ENCODE measurements around the gene EXOSC6.
"Not testable (repeated sequence)": the region's sequence is repeated elsewhere in the genome, so short reads cannot be mapped to it uniquely, and the experiment has no call there.

Gene EXOSC6

GRCh38 chr16:70254180-70254964 is 2.6 kb upstream of the EXOSC6 start:
- no peak for DNase-seq

- DNase-seq = no peak
Observed at GRCh38 chr16:70253291-70254106, 1.8 kb upstream of the EXOSC6 start.

- no peak for DNase-seq
Observed at GRCh38 chr16:70252355-70252988, 732 bp upstream of the EXOSC6 start.

- no peak for DNase-seq
Observed at GRCh38 chr16:70250748-70251628, 752 bp downstream of the EXOSC6 start.

GRCh38 chr16:70249697-70250096 is 2.0 kb downstream of the EXOSC6 start:
- not testable (repeated sequence) for DNase-seq

- not testable (repeated sequence) for DNase-seq
Observed at GRCh38 chr16:70238773-70239172, 13.0 kb downstream of the EXOSC6 start.

- DNase-seq = not testable (repeated sequence)
Observed at GRCh38 chr16:70231831-70232230, 19.9 kb downstream of the EXOSC6 start.

- DNase-seq = not testable (repeated sequence)
Observed at GRCh38 chr16:70226024-70226423, 25.7 kb downstream of the EXOSC6 start.

- not testable (repeated sequence) for DNase-seq
Observed at GRCh38 chr16:70225430-70225829, 26.3 kb downstream of the EXOSC6 start.

- not testable (repeated sequence) for DNase-seq
Observed at GRCh38 chr16:70224645-70225044, 27.1 kb downstream of the EXOSC6 start.

GRCh38 chr16:70223971-70224513 is 27.7 kb downstream of the EXOSC6 start:
- DNase-seq = not testable (repeated sequence)

GRCh38 chr16:70223216-70223615 is 28.5 kb downstream of the EXOSC6 start:
- not testable (repeated sequence) for DNase-seq

GRCh38 chr16:70222574-70222973 is 29.2 kb downstream of the EXOSC6 start:
- DNase-seq = not testable (repeated sequence)

- not testable (repeated sequence) for DNase-seq
Observed at GRCh38 chr16:70218586-70218985, 33.2 kb downstream of the EXOSC6 start.

- DNase-seq = not testable (repeated sequence)
Observed at GRCh38 chr16:70206382-70206781, 45.4 kb downstream of the EXOSC6 start.

GRCh38 chr16:70204668-70205405 is 46.9 kb downstream of the EXOSC6 start:
- DNase-seq = not testable (repeated sequence)

GRCh38 chr16:70204010-70204409 is 47.7 kb downstream of the EXOSC6 start:
- DNase-seq = not testable (repeated sequence)

GRCh38 chr16:70203508-70203907 is 48.2 kb downstream of the EXOSC6 start:
- not testable (repeated sequence) for DNase-seq

GRCh38 chr16:70200063-70200462 is 51.7 kb downstream of the EXOSC6 start:
- not testable (repeated sequence) for DNase-seq

- not testable (repeated sequence) for DNase-seq
Observed at GRCh38 chr16:70199170-70199569, 52.6 kb downstream of the EXOSC6 start.

GRCh38 chr16:70198666-70199065 is 53.1 kb downstream of the EXOSC6 start:
- not testable (repeated sequence) for DNase-seq

Measured in DMS 273 treated with DMSO at 0.1 percent for 48 hours (cell line).